ENCODE results near the gene CGNL1.

The CGNL1 gene

GRCh38 chr15:57460208-57460816 is 84.0 kb downstream of the CGNL1 start:
- DNase-seq (ENCODE audit: low spot score): no peak

- no peak for DNase-seq (ENCODE audit: low spot score)
Observed at GRCh38 chr15:57461541-57461940, 85.2 kb downstream of the CGNL1 start.

DNA sequence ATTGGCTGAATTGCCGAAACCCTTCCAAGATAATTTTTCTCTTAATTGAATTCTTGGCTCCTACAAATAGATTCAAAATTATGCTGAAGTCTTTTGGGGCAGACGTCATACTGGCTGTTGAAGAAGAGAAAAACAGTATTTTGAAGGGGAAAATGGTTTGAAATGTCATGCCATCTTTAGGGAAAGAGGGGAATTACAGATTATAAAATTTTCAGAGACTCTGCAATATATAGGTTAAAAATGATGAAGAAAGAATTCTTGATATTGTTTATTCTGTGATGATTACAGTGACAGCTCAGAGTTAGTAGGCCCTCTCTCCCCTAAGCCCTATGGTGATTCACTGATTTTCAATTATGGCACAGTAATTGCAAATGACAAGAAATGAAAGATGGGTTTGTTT is 86.1 kb downstream of the CGNL1 start:
- DNase-seq (ENCODE audit: low spot score): no peak

- no peak for DNase-seq (ENCODE audit: low spot score)
Observed at GRCh38 chr15:57463360-57463759, 87.1 kb downstream of the CGNL1 start.

GRCh38 chr15:57464480-57464879 is 88.2 kb downstream of the CGNL1 start:
- no peak for DNase-seq (ENCODE audit: low spot score)

- DNase-seq (ENCODE audit: low spot score): no peak
Observed at GRCh38 chr15:57468486-57468885, 92.2 kb downstream of the CGNL1 start.

- no peak for DNase-seq (ENCODE audit: low spot score)
Observed at GRCh38 chr15:57470543-57470942, 94.2 kb downstream of the CGNL1 start.

DNA sequence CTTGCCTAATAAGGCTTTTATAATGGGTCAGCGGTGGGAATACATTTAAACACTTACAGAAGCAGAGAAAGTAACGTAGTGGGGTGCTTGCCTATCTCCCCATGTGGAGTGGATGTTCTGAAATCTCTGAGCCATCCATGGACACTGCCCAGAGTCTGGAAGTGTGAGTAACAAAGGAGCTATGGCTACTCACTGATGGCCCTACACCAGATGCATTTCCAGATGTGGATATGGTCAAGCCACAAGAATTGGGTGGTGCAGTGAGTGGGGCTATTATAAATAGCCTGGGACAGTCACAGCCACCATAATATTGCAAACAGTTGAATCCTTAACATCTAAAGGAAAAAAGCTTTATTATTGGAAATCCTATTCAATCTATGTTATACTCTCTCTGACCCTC is 96.6 kb downstream of the CGNL1 start:
- no peak for DNase-seq (ENCODE audit: low spot score)

GRCh38 chr15:57476533-57476975 is 100.2 kb downstream of the CGNL1 start:
- DNase-seq (ENCODE audit: low spot score): no peak

DNA sequence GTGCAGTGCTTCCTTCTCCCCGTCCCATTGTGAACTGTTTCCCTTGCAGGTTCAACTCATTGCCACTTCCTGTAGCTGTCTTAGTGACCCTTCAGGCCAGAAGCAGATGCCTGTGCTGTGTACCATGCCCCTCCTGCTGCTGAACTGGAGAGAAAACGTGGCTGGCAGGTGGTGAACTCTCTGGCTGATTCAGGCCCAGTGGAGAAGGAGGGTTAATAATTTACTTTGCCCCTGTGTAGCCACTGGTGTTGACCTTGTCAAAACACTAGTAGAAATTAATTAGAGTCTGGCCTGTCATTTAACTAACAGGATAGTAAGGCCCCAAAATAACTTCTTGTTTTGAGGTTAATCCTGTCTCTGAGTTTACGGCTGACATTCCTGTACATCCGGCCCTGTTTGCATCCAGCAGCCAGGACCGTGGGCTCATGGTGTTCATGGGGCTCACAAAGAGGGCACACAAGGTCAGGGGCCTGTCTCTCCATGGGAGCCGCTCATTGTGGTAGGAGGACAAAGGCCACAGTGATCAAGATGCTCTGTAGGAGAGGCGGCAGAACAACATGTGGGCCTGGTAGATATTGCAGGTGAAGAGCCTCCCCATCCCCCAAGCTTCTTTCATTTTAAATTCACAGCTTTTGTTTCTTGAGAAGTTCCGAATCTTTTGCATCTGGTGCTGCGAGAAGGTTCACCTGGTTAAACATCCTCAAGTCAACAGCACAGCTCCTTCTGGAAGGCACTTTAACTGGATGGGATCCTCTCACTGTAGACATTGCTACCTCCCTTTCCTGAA is 101.6 kb downstream of the CGNL1 start:
- DNase-seq (ENCODE audit: low spot score): peak; percentile 37

DNA sequence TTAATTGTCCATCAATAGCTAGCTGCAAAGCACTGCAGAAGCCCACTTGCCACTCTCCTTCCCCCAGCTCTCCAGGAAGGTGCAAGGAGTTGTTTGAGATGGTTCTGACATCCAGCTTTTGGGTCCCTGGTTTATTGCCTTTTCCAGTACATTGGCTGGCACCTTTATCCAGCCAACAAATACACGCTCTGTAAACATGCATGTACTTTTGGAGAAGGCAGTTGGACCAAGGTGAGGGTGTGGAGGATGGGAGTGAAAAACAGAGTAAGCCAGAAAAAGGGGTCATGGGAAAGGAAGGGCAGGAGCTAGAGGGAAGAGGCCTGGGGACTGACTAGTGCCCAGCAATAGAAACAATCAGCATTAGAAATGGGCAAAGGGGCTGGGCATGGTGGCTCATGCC is 102.7 kb downstream of the CGNL1 start:
- DNase-seq (ENCODE audit: low spot score): no peak

DNA sequence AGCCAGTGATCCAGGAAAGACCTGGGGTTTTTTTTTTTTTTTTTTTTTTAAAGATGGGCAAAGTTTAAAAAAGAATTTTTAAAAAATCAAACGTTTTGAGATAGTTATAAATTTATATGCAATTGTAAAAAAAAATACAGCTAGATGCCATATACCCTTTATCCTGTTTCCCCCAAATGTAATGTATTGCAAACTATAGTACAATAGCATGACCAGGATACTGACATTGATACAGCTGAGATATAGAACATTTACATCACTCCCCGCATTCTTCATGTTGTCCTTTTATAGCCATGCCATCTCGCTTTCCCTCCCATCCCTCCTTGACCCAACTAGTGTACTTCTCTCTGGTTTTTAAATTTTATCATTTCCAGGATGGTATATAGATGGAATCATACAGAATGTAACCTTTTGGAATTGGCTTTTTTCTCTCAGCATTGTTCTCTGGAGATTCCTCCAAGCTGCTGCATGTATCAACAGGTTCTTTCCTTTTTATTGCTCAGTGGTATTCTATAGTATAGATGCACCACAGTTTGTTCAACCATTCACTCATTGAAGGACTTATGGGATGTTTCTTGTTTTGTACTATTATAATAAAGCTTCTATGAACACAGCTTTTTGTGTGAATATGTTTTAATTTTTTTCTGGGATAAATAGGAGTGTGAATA is 104.9 kb downstream of the CGNL1 start:
- DNase-seq (ENCODE audit: low spot score): no peak

GRCh38 chr15:57485869-57486268 is 109.6 kb downstream of the CGNL1 start:
- no peak for DNase-seq (ENCODE audit: low spot score)

- DNase-seq (ENCODE audit: low spot score): no peak
Observed at GRCh38 chr15:57486833-57487232, 110.5 kb downstream of the CGNL1 start.

GRCh38 chr15:57489122-57489521 is 112.8 kb downstream of the CGNL1 start:
- DNase-seq (ENCODE audit: low spot score): no peak

- no peak for DNase-seq (ENCODE audit: low spot score)
Observed at GRCh38 chr15:57493351-57493750, 117.0 kb downstream of the CGNL1 start.

DNA sequence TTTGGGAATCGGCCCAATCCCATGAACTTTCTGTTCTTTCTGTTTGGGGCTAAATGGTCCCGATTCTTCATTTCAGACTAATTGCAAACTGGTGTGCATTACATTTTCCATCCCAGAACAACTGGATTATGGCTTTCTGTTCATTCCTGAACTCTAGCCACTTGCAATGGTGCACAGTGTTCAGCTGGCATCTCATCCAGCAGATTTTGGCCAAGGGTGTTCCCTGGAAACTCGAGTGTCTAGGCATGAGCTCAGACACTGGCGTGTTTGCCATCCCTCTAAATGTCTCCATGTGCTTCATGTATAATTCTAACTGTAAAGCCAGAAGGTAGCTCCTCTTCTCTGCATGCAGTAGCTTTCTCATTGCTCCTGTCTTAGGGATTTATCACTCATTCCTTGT is 118.3 kb downstream of the CGNL1 start:
- DNase-seq (ENCODE audit: low spot score): no peak

GRCh38 chr15:57495041-57495440 is 118.7 kb downstream of the CGNL1 start:
- DNase-seq (ENCODE audit: low spot score): no peak

GRCh38 chr15:57495554-57496165 is 119.4 kb downstream of the CGNL1 start:
- no peak for DNase-seq (ENCODE audit: low spot score)

GRCh38 chr15:57496594-57496945 is 120.3 kb downstream of the CGNL1 start:
- DNase-seq (ENCODE audit: low spot score): no peak

- DNase-seq (ENCODE audit: low spot score): peak; percentile 31
Observed at GRCh38 chr15:57496946-57497869, 120.9 kb downstream of the CGNL1 start.

- no peak for DNase-seq (ENCODE audit: low spot score)
Observed at GRCh38 chr15:57500256-57500655, 124.0 kb downstream of the CGNL1 start.
